IMR-90 (cell line): ENCODE measurements around the gene TOP3B. TPM values are rescaled to one million over a fixed set of nuclear protein-coding genes. Genes with fewer than 3 reads are reported as not detected.
"Not testable (repeated sequence)": the region's sequence is repeated elsewhere in the genome, so short reads cannot be mapped to it uniquely, and the experiment has no call there.

Experiments
- ATAC-seq: fragments of 200-7000 bp; cut with Tn5 transposase; 2 replicates; pipeline ENCODE4 v1.9.1; 2020; ENCODE audit warnings: low read depth, mild to moderate bottlenecking, moderate library complexity
- BruUV-seq: library from RNA; stranded (reverse); fragments of 400-500 nt; replicated peaks from 2 replicates; lab custom pipeline; 2021; lab: Mats Ljungman, UMichigan
- CTCF ChIA-PET: fragments of 300-600 bp; formaldehyde crosslinking; extraction: SDS; loops from one replicate; lab custom pipeline; 2021; ENCODE audit warnings: antibody characterized with exemption; lab: Yijun Ruan, JAX
- POLR2A ChIA-PET: fragments of 300-600 bp; sonication (Branson Sonifier 250); formaldehyde crosslinking; loops from one replicate; lab custom pipeline; 2022; ENCODE audit warnings: antibody characterized with exemption; ENCODE audit not compliant: unreplicated experiment; lab: Charles Lee
- DNase-seq: peaks from one replicate; pipeline ENCODE4 v3.0.0; 2013
- H2AFZ ChIP-seq: replicated peaks from 2 replicates; pipeline ENCODE3; 2013; ENCODE audit warnings: low read length, mild to moderate bottlenecking; ENCODE audit not compliant: poor library complexity
- H2AK5ac ChIP-seq: 2 replicates; pipeline ENCODE4 v1.6.1; 2013; ENCODE audit warnings: low read depth, low read length, inconsistent platforms
- H2AK9ac ChIP-seq: replicated peaks from 2 replicates; pipeline ENCODE3; 2013; ENCODE audit warnings: mild to moderate bottlenecking, low read depth, low read length, moderate library complexity; ENCODE audit not compliant: poor library complexity
- H2BK120ac ChIP-seq: 2 replicates; pipeline ENCODE4 v1.6.1; 2013; ENCODE audit warnings: low read depth, low read length, inconsistent platforms
- H2BK15ac ChIP-seq: 3 replicates; pipeline ENCODE4 v1.6.1; 2013; ENCODE audit warnings: low read depth, low read length, inconsistent platforms
- H2BK20ac ChIP-seq: 2 replicates; pipeline ENCODE4 v1.6.1; 2013; ENCODE audit warnings: low read depth, mild to moderate bottlenecking, inconsistent platforms, low read length, moderate library complexity
- H2BK5ac ChIP-seq: 2 replicates; pipeline ENCODE4 v1.6.1; 2013; ENCODE audit warnings: mild to moderate bottlenecking, low read depth, low read length, inconsistent platforms; ENCODE audit not compliant: poor library complexity, severe bottlenecking
- H3K14ac ChIP-seq: replicated peaks from 2 replicates; pipeline ENCODE4 v1.6.1; 2013; ENCODE audit warnings: low read depth, low read length, inconsistent platforms
- H3K18ac ChIP-seq: 2 replicates; pipeline ENCODE4 v1.6.1; 2013; ENCODE audit warnings: low read depth, low read length, control low read depth
- H3K23ac ChIP-seq: 2 replicates; pipeline ENCODE4 v1.6.1; 2013; ENCODE audit warnings: low read depth, low read length, inconsistent platforms
- H3K27ac ChIP-seq: 2 replicates; pipeline ENCODE4 v1.5.1; 2013; ENCODE audit warnings: mild to moderate bottlenecking, control low read depth, low read length; ENCODE audit not compliant: insufficient read depth
- H3K27me3 ChIP-seq: 2 replicates; pipeline ENCODE4 v1.6.1; 2013; ENCODE audit warnings: low read length; ENCODE audit not compliant: control insufficient read depth, insufficient read depth
- H3K36me3 ChIP-seq: 2 replicates; pipeline ENCODE4 v1.6.1; 2013; ENCODE audit warnings: low read length, mixed read lengths; ENCODE audit not compliant: control insufficient read depth, insufficient read depth
- H3K4ac ChIP-seq: 2 replicates; pipeline ENCODE4 v1.6.1; 2013; ENCODE audit warnings: low read depth, low read length, inconsistent platforms
- H3K4me1 ChIP-seq: 2 replicates; pipeline ENCODE4 v1.6.1; 2013; ENCODE audit warnings: low read length, mixed read lengths; ENCODE audit not compliant: control insufficient read depth, insufficient read depth
- H3K4me2 ChIP-seq: 2 replicates; pipeline ENCODE4 v1.6.1; 2013; ENCODE audit warnings: low read depth, mild to moderate bottlenecking, control low read depth, low read length, moderate library complexity
- H3K4me3 ChIP-seq: 2 replicates; pipeline ENCODE4 v1.5.1; 2013; ENCODE audit warnings: low read depth, mild to moderate bottlenecking, control low read depth, low read length, moderate library complexity; ENCODE audit not compliant: insufficient read depth
- H3K56ac ChIP-seq: 2 replicates; pipeline ENCODE4 v1.6.1; 2013; ENCODE audit warnings: low read length, inconsistent platforms; ENCODE audit not compliant: insufficient read depth; ENCODE audit errors: extremely low read depth
- H3K79me1 ChIP-seq, 2 experiments: 2 replicates each; pipeline ENCODE4 v1.6.1; 2013; ENCODE audit warnings: low read length in 2 of 2, inconsistent platforms in 1 of 2, low read depth in 1 of 2
- H3K9ac ChIP-seq: 2 replicates; pipeline ENCODE4 v1.6.1; 2013; ENCODE audit warnings: low read depth, low read length, control low read depth
- H3K9me1 ChIP-seq: 2 replicates; pipeline ENCODE4 v1.6.1; 2013; ENCODE audit warnings: low read length, inconsistent platforms; ENCODE audit not compliant: insufficient read depth
- H3K9me3 ChIP-seq: 2 replicates; pipeline ENCODE4 v1.6.1; 2013; ENCODE audit warnings: low read length; ENCODE audit not compliant: control insufficient read depth, insufficient read depth
- H4K20me1 ChIP-seq: 2 replicates; pipeline ENCODE4 v1.6.1; 2013; ENCODE audit warnings: low read length, inconsistent platforms; ENCODE audit not compliant: insufficient read depth
- H4K5ac ChIP-seq: 2 replicates; pipeline ENCODE4 v1.6.1; 2013; ENCODE audit warnings: mild to moderate bottlenecking, low read depth, low read length, control low read depth
- H4K8ac ChIP-seq, 2 experiments: 2 replicates each; pipeline ENCODE4 v1.6.1; 2013; ENCODE audit warnings: low read depth in 2 of 2, low read length in 2 of 2, control low read depth in 1 of 2, inconsistent platforms in 1 of 2
- H4K91ac ChIP-seq: 2 replicates; pipeline ENCODE4 v1.6.1; 2013; ENCODE audit warnings: low read depth, low read length, inconsistent platforms; ENCODE audit not compliant: insufficient read depth
- WGBS, 2 experiments: methylation state at CpG; one replicate each; pipeline versions ENCODE4 v1.1.5 to v1.1.7; 2013; ENCODE audit warnings: missing lambda C conversion rate in 2 of 2; ENCODE audit not compliant: insufficient read length in 1 of 2; ENCODE audit errors: extremely low coverage in 2 of 2; 5-methylcytosine and 5-hydroxymethylcytosine counted together
- dilution Hi-C: fragments of 300-500 bp; cut with HindIII; formaldehyde crosslinking; loops from one replicate; pipeline ENCODE4 v1.14.3; 2018; ENCODE audit warnings: low sequenced_read_pairs; ENCODE audit not compliant: unreplicated experiment
- in situ Hi-C: fragments of 300-500 bp; cut with MboI; formaldehyde crosslinking; loops from 3 replicates; pipeline ENCODE4 v1.14.3; 2019; ENCODE audit warnings: low sequenced_read_pairs, inconsistent platforms, mixed read lengths
- intact Hi-C: fragments of 100-400 bp; cut with micrococcal nuclease; formaldehyde crosslinking; loops from 2 replicates; pipeline ENCODE4 v1.10.0; 2022
- polyA plus RNA-seq, 3 experiments: library from polyadenylated mRNA; depleted of rRNA; stranded (reverse); fragments of >200 nt; gene quantifications; 2 replicates each; pipeline ENCODE4 v1.2.3, GENCODE V29; 2012; ENCODE audit warnings: low replicate concordance in 1 of 3
- total RNA-seq: library from RNA; depleted of rRNA; stranded (reverse); fragments of >200 nt; gene quantifications from 2 replicates; pipeline ENCODE4 v1.2.3, GENCODE V29; 2012

The TOP3B gene
- total and polyA plus RNA-seq, 2 of the 4 experiments (the other 2 are of a cell fraction) = 23.0 to 23.5 TPM

DNA sequence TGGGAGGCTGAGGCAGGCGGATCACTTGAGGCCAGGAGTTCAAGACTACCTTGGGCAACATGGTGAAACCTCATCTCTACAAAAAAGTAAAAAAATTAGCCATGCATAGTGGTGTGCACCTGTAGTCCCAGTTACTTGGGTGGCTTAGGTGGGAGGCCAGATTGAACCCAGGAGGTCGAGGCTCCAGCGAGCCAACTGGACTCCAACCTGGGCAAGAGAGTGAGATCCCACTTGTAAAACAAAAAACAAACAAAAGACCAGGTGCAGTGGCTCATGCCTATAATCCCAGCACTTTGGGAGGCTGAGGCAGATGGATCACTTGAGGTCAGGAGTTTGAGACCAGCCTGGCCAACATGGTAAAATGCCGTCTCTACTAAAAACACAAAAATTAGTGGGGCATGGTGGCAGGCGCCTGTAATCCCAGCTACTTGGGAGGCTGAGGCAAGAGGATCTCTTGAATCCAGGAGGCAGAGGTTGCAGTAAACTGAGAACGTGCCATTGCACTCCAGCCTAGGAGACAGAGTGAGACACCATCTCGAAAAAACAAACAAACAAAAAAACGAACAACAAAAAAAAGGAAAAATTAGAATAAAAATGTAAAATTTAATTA, 68.4 kb downstream of the TOP3B start:
- BruUV-seq, in situ Hi-C loops, H4K8ac ChIP-seq, H3K4me3 ChIP-seq, H3K56ac ChIP-seq, dilution Hi-C loops, H2AFZ ChIP-seq, H2AK5ac ChIP-seq, H2BK120ac ChIP-seq, H3K23ac ChIP-seq, H3K79me1 ChIP-seq, DNase-seq, H4K20me1 ChIP-seq, ATAC-seq, H3K18ac ChIP-seq, intact Hi-C loops, H3K4me1 ChIP-seq, H2BK5ac ChIP-seq, CTCF ChIA-PET, H2BK15ac ChIP-seq, H3K9me3 ChIP-seq, H3K9me1 ChIP-seq, H4K91ac ChIP-seq, H3K27me3 ChIP-seq, H3K27ac ChIP-seq, POLR2A ChIA-PET, H3K9ac ChIP-seq, H3K14ac ChIP-seq, H3K4ac ChIP-seq, H2AK9ac ChIP-seq, H3K36me3 ChIP-seq, H4K5ac ChIP-seq, H3K4me2 ChIP-seq, H2BK20ac ChIP-seq: not testable (repeated sequence)
- no CpG with 5 or more reads among the region's 8 CpGs for WGBS, 2 experiments

GRCh38 chr22:21910367-21910766, 72.2 kb downstream of the TOP3B start:
- H2BK120ac ChIP-seq, H3K27ac ChIP-seq, H4K5ac ChIP-seq, H2AFZ ChIP-seq, intact Hi-C loops, dilution Hi-C loops, H3K27me3 ChIP-seq, in situ Hi-C loops, H3K4me3 ChIP-seq, H3K23ac ChIP-seq, H3K4ac ChIP-seq, H2BK15ac ChIP-seq, H2BK5ac ChIP-seq, H3K79me1 ChIP-seq, H4K91ac ChIP-seq, H3K14ac ChIP-seq, H3K4me1 ChIP-seq, POLR2A ChIA-PET, BruUV-seq, H3K9ac ChIP-seq, H3K9me1 ChIP-seq, H2BK20ac ChIP-seq, H3K9me3 ChIP-seq, H2AK5ac ChIP-seq, H3K4me2 ChIP-seq, H3K18ac ChIP-seq, H3K56ac ChIP-seq, H4K8ac ChIP-seq, DNase-seq, ATAC-seq, H3K36me3 ChIP-seq, H4K20me1 ChIP-seq, H2AK9ac ChIP-seq: not testable (repeated sequence)
- CTCF ChIA-PET = interaction anchor here (1.2 kb wide), 1 partner anchor 13 kb away, joined by 3 read pairs; no protein-coding TSS in a partner anchor
- 79% methylated on average over 2 of the region's 4 CpGs; no CpG with 5 or more reads in 1 of the 2 experiments for WGBS, 2 experiments
